GM12875 (cell line): Measurements from ENCODE around the gene LRRC30.

Experiments
- H3K4me3 ChIP-seq: one replicate; pipeline ENCODE4 v1.5.1; 2011; ENCODE audit warnings: low read depth, low read length, control low read depth
- TF ChIP-seq, protein P1 (sequence below): IDR thresholded peaks from 2 replicates; pipeline ENCODE4 v1.5.1; 2011; ENCODE audit warnings: low read depth, mild to moderate bottlenecking, control low read depth, inconsistent platforms, low read length, moderate library complexity, borderline replicate concordance; ENCODE audit not compliant: insufficient read depth

Gene LRRC30

DNA sequence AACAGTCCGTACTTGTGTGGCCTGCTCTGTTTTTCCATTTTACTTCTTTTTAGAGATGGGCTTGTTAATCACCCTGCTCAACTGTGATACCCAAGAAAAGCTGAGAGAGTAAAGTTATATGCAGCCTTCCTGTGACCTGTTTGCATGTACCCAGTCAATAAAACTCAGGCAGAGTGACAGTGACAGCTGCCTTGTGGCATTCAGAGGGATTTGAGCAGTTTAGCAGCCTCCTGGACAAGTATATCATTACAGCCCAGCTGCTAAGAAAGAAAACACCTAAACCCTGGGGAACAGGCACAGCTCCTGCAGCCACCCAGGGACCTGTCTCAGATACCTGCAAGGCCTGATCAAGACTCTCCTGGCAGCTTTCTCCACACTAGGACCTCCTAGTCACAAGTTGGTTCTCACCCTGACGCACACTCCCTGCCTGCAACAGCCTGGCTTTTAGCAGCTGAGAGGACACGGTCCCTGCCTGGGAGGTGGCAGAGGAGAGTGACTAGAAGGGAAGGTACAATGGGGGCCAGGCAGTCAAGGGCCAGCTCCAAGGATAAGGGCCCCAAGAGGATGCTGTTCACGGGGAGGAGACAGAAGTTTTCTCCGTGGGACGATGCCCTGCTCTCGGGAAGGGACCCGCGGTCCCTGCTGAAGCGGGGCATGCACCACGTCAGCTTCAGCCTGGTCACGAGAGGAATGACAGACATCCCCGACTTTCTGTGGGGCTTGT, at the start of gene LRRC30:
LRRC30 (plus strand) TSS at position 464 of the 724 bp plus-strand sequence; CDS start at position 514, 50 bp downstream.
- TF ChIP-seq, protein P1, sequence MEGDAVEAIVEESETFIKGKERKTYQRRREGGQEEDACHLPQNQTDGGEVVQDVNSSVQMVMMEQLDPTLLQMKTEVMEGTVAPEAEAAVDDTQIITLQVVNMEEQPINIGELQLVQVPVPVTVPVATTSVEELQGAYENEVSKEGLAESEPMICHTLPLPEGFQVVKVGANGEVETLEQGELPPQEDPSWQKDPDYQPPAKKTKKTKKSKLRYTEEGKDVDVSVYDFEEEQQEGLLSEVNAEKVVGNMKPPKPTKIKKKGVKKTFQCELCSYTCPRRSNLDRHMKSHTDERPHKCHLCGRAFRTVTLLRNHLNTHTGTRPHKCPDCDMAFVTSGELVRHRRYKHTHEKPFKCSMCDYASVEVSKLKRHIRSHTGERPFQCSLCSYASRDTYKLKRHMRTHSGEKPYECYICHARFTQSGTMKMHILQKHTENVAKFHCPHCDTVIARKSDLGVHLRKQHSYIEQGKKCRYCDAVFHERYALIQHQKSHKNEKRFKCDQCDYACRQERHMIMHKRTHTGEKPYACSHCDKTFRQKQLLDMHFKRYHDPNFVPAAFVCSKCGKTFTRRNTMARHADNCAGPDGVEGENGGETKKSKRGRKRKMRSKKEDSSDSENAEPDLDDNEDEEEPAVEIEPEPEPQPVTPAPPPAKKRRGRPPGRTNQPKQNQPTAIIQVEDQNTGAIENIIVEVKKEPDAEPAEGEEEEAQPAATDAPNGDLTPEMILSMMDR = no peak
- H3K4me3 ChIP-seq = no peak within 1 kb of the TSS

DNA sequence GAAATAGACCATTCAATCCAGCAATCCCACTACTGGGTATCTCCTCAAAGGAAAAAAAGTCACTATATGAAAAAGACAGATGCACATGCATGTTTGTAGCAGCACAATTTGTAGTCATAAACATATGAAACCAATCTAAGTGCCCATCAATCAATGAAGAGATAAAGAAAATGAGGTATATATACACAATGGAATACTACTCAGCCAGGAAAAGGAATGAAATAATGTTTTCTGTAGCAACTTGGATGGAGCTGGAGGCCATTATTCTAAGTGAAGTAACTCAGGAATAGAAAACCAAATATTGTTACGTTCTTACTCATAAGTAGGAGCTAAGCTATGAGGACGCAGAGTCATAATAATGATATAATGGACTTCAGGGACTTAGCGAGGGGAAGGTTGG, 45.2 kb upstream of the LRRC30 start:
- H3K4me3 ChIP-seq = no peak overlapping the region
- TF ChIP-seq, protein P1 = no peak

- no peak overlapping the region for H3K4me3 ChIP-seq
- TF ChIP-seq, protein P1 = no peak
Observed at GRCh38 chr18:7190547-7191156, 40.2 kb upstream of the LRRC30 start.

DNA sequence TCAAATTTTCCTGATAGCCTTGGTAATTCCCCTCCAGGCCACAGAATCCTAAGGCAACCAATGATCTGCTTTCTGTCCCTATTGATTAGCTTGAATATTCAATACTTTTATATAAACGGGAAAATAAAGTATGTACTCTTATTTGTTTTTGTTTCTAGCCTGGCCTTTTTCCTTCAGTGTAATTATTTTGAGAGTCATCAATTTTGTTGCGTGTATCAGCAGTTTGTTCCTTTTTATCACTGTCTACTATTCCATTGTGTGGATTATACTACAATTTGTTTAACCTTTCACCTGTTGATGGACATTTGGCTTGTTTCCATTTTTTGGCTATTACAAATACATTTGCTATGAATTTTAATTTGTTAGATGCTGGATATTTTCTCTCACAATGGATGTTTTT, 39.2 kb upstream of the LRRC30 start:
- TF ChIP-seq, protein P1 = no peak
- no peak overlapping the region for H3K4me3 ChIP-seq

GRCh38 chr18:7195266-7195665, 35.6 kb upstream of the LRRC30 start:
- no peak overlapping the region for H3K4me3 ChIP-seq
- TF ChIP-seq, protein P1 = no peak

GRCh38 chr18:7196421-7196820, 34.5 kb upstream of the LRRC30 start:
- H3K4me3 ChIP-seq = no peak overlapping the region
- TF ChIP-seq, protein P1 = no peak

DNA sequence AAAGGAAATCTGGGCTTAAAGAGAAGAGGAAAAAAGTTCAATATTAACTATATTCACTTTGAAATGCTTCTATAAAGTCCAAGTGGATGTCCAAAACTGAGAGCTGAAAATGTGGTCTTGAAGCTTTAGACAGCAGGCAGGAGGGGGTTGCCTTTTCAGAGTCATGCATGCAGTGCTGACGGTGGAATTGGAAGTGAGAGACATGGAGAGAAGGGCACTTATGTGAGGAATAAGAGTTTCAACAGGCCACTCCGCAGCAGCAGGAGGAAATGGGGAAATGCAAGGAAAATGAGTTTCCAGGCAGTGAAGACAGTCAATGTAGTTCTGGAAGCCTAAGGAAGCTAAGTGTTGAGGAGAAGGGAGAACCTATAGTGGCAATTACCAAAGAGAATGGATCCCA, 33.0 kb upstream of the LRRC30 start:
- no peak overlapping the region for H3K4me3 ChIP-seq
- TF ChIP-seq, protein P1 = no peak
